Stimulated activated CD8-positive, alpha-beta memory T cell treated with anti-CD3 and anti-CD28 coated beads, Interleukin-7, amount 100 ng/mL, for 48 hours (primary cell): Measurements from ENCODE around the gene KCNK5.

Experiments
- DNase-seq, 2 donors: peaks; one replicate each; pipeline ENCODE4 v3.0.0-alpha.2; 2020; ENCODE audit warnings: low read depth in 1 of 2; ENCODE audit errors: extremely low read depth in 1 of 2

KCNK5 gene

GRCh38 chr6:39143238-39143930, 85.9 kb downstream of the KCNK5 start:
- no peak for DNase-seq

GRCh38 chr6:39140556-39141167, 88.6 kb downstream of the KCNK5 start:
- no peak for DNase-seq
